Breast epithelium (tissue), 4 donors: ENCODE measurements around the gene CACHD1. TPM values are rescaled to one million over a fixed set of nuclear protein-coding genes. Genes with fewer than 3 reads are reported as not detected.

Source experiments
- DNase-seq, 2 donors: peaks; one replicate each; pipeline ENCODE4 v3.0.0-alpha.2; 2019; ENCODE audit warnings: low spot score in 2 of 2
- H3K27ac ChIP-seq, 2 donors: fragments of 200-600 bp; sonication (generic) in 1 of 2; one replicate each; pipeline ENCODE4 v1.5.1; 2016 to 2019; ENCODE audit warnings: mild to moderate bottlenecking in 1 of 2
- H3K27me3 ChIP-seq, 2 donors: fragments of 200-600 bp; sonication (generic) in 1 of 2; one replicate each; pipeline versions ENCODE4 v1.5.1 to v1.6.0; 2017 to 2019; ENCODE audit warnings: control low read depth in 1 of 2, mild to moderate bottlenecking in 1 of 2
- H3K36me3 ChIP-seq: fragments of 200-600 bp; one replicate; pipeline ENCODE4 v1.5.1; 2019
- H3K4me1 ChIP-seq, 2 donors: fragments of 200-600 bp; sonication (generic); one replicate each; pipeline ENCODE4 v1.5.1; 2016 to 2019; ENCODE audit warnings: control low read depth in 1 of 2
- H3K4me3 ChIP-seq, 3 donors: fragments of 200-600 bp; sonication (generic); 1 replicate in 2 of 3; 2 replicates in 1 of 3; pipeline ENCODE4 v1.5.1; 2016 to 2019; ENCODE audit warnings: mild to moderate bottlenecking in 3 of 3, moderate library complexity in 2 of 3
- H3K9me3 ChIP-seq, 2 donors: fragments of 200-600 bp; sonication (generic) in 1 of 2; one replicate each; pipeline ENCODE4 v1.5.1; 2016 to 2019; ENCODE audit warnings: control low read depth in 1 of 2
- CTCF ChIP-seq, 3 donors: fragments of 450-650 bp; IDR thresholded peaks; one replicate each; pipeline ENCODE4 v1.5.1; 2016 to 2017; ENCODE audit warnings: antibody characterized with exemption in 3 of 3, mild to moderate bottlenecking in 3 of 3, moderate library complexity in 3 of 3
- POLR2A ChIP-seq: fragments of 450-650 bp; IDR thresholded peaks from one replicate; pipeline ENCODE4 v1.6.1; 2016; ENCODE audit warnings: antibody characterized with exemption, mild to moderate bottlenecking, moderate library complexity
- POLR2AphosphoS5 ChIP-seq, 3 donors: sonication (generic); formaldehyde crosslinking; IDR thresholded peaks; one replicate each; pipeline ENCODE4 v1.6.1; 2017; ENCODE audit warnings: antibody characterized with exemption in 3 of 3
- intact Hi-C: fragments of 100-400 bp; cut with DNase I; formaldehyde crosslinking; loops from one replicate; pipeline ENCODE4 v1.15.1; 2023; ENCODE audit warnings: low total_unique reads
- total RNA-seq, 3 donors: library from RNA; depleted of rRNA; stranded (reverse); fragments of >200 nt; gene quantifications; one replicate each; pipeline ENCODE4 v1.1.0, GENCODE V29; 2016

CACHD1 gene
- total RNA-seq, 3 donors from 2014 or later, result 21.6 to 31.9 (median 25.3) TPM

GRCh38 chr1:64679177-64679576 is 209.2 kb downstream of the CACHD1 start:
- no peak for DNase-seq
- H3K27me3 ChIP-seq, result no peaks in the 10 kb centered on the region
- H3K9me3 ChIP-seq, result no peaks in the 10 kb centered on the region
- no peaks in the 10 kb centered on the region for H3K4me1 ChIP-seq
- H3K36me3 ChIP-seq, result no peaks in the 10 kb centered on the region
- TF ChIP-seq POLR2AphosphoS5 (IDR thresholded peaks at IDR 0.05), result no peak
- TF ChIP-seq CTCF (IDR thresholded peaks at IDR 0.05), result no peak
- TF ChIP-seq POLR2A, result no peak
- intact Hi-C loops, result no loop called here
- no peak overlapping the region for H3K27ac ChIP-seq
- no peak overlapping the region for H3K4me3 ChIP-seq

GRCh38 chr1:64680599-64680998 is 210.7 kb downstream of the CACHD1 start:
- Histone ChIP-seq H3K27ac (no peak overlapping the region), H3K36me3 (no peaks in the 10 kb centered on the region), H3K4me3 (no peak overlapping the region), H3K9me3 (no peaks in the 10 kb centered on the region), H3K4me1 (no peaks in the 10 kb centered on the region), H3K27me3 (no peaks in the 10 kb centered on the region)
- intact Hi-C loops, result no loop called here
- DNase-seq, result no peak
- TF ChIP-seq POLR2A (no peak), CTCF (IDR thresholded peaks at IDR 0.05) (no peak), POLR2AphosphoS5 (IDR thresholded peaks at IDR 0.05) (no peak)

GRCh38 chr1:64681043-64681442 is 211.1 kb downstream of the CACHD1 start:
- no peak for DNase-seq
- intact Hi-C loops, result no loop called here
- Histone ChIP-seq H3K4me3 (no peak overlapping the region), H3K4me1 (no peaks in the 10 kb centered on the region), H3K27ac (no peak overlapping the region), H3K9me3 (no peaks in the 10 kb centered on the region), H3K36me3 (no peaks in the 10 kb centered on the region), H3K27me3 (no peaks in the 10 kb centered on the region)
- TF ChIP-seq POLR2A, result no peak
- TF ChIP-seq POLR2AphosphoS5 (IDR thresholded peaks at IDR 0.05), result no peak
- no peak for TF ChIP-seq CTCF (IDR thresholded peaks at IDR 0.05)

GRCh38 chr1:64683419-64683818 is 213.5 kb downstream of the CACHD1 start:
- H3K36me3 ChIP-seq, result no peaks in the 10 kb centered on the region
- DNase-seq, result no peak
- H3K27me3 ChIP-seq, result no peaks in the 10 kb centered on the region
- intact Hi-C loops, result no loop called here
- TF ChIP-seq CTCF (IDR thresholded peaks at IDR 0.05) (no peak), POLR2AphosphoS5 (IDR thresholded peaks at IDR 0.05) (no peak), POLR2A (no peak)
- H3K4me1 ChIP-seq, result no peaks in the 10 kb centered on the region
- H3K27ac ChIP-seq, result no peak overlapping the region
- no peak overlapping the region for H3K4me3 ChIP-seq
- H3K9me3 ChIP-seq, result no peaks in the 10 kb centered on the region

- Histone ChIP-seq H3K27ac (no peak overlapping the region), H3K9me3 (no peaks in the 10 kb centered on the region), H3K36me3 (no peaks in the 10 kb centered on the region), H3K4me3 (no peak overlapping the region), H3K4me1 (no peaks in the 10 kb centered on the region), H3K27me3 (no peaks in the 10 kb centered on the region)
- intact Hi-C loops, result loop anchor here (5.0 kb wide), 1 partner anchor 147 kb away; no protein-coding TSS in a partner anchor
- no peak for DNase-seq
- TF ChIP-seq CTCF (IDR thresholded peaks at IDR 0.05) (no peak), POLR2AphosphoS5 (IDR thresholded peaks at IDR 0.05) (no peak), POLR2A (no peak)
Observed at GRCh38 chr1:64685217-64685616, 215.3 kb downstream of the CACHD1 start.
